HepG2 (cell line): ENCODE data around the gene PIM1. TPM values are rescaled to one million over a fixed set of nuclear protein-coding genes. Genes with fewer than 3 reads are reported as not detected.
A peak's percentile ranks its signal among the peaks of the same experiment; 100 is the strongest.

ENCODE experiments used
- ATAD3A ChIP-seq: sonication (generic); formaldehyde crosslinking; IDR thresholded peaks from 2 replicates; pipeline ENCODE4 v1.4.0; 2020; ENCODE audit warnings: missing genetic modification reagents
- ATF7 ChIP-seq, 2 experiments: fragments of 450-650 bp in 1 of 2; sonication (generic) in 1 of 2; formaldehyde crosslinking in 1 of 2; IDR thresholded peaks; 2 replicates each; pipeline versions ENCODE4 v1.4.0 to v1.6.1; 2016 to 2020; ENCODE audit warnings: antibody characterized with exemption in 1 of 2, mild to moderate bottlenecking in 1 of 2, missing genetic modification reagents in 1 of 2
- DNMT3B ChIP-seq: conservative IDR thresholded peaks from 2 replicates; pipeline ENCODE4 v1.6.1; 2016; ENCODE audit warnings: missing biosample characterization, control low read depth
- E2F2 ChIP-seq: sonication (generic); formaldehyde crosslinking; IDR thresholded peaks from 2 replicates; pipeline ENCODE4 v1.4.0; 2020; ENCODE audit warnings: missing genetic modification reagents, borderline replicate concordance
- GLI4 ChIP-seq: sonication (generic); formaldehyde crosslinking; IDR thresholded peaks from 2 replicates; pipeline ENCODE4 v1.5.1; 2020; ENCODE audit warnings: missing genetic modification reagents, mild to moderate bottlenecking, moderate library complexity, borderline replicate concordance
- HBP1 ChIP-seq: IDR thresholded peaks from 2 replicates; pipeline ENCODE4 v1.6.1; 2016; ENCODE audit warnings: low read depth, control low read depth
- JUNB ChIP-seq: sonication (generic); formaldehyde crosslinking; IDR thresholded peaks from 2 replicates; pipeline ENCODE4 v1.8.0; 2022; ENCODE audit warnings: missing genetic modification reagents, mild to moderate bottlenecking, borderline replicate concordance
- KAT2B ChIP-seq: fragments of 150-350 bp; IDR thresholded peaks from 2 replicates; pipeline ENCODE4 v1.6.1; 2014; ENCODE audit warnings: low read depth, low read length, borderline replicate concordance
- MAFK ChIP-seq, 2 experiments: IDR thresholded peaks in 1 of 2; conservative IDR thresholded peaks in 1 of 2; 2 replicates each; pipeline ENCODE4 v1.6.1; 2011; ENCODE audit warnings: improper control_type of control experiment in 2 of 2, low read length in 2 of 2
- MYC ChIP-seq: sonication (generic); formaldehyde crosslinking; IDR thresholded peaks from 2 replicates; pipeline ENCODE4 v1.9.0; 2021; ENCODE audit warnings: missing genetic modification reagents, borderline replicate concordance
- NRL ChIP-seq: sonication (generic); formaldehyde crosslinking; IDR thresholded peaks from 2 replicates; pipeline ENCODE4 v1.5.0; 2020; ENCODE audit warnings: missing genetic modification reagents, mild to moderate bottlenecking, moderate library complexity, borderline replicate concordance
- PATZ1 ChIP-seq: sonication (generic); formaldehyde crosslinking; IDR thresholded peaks from 2 replicates; pipeline ENCODE4 v1.4.0; 2020; ENCODE audit warnings: missing genetic modification reagents
- RARG ChIP-seq: sonication (generic); formaldehyde crosslinking; IDR thresholded peaks from 2 replicates; pipeline ENCODE4 v1.4.0; 2020; ENCODE audit warnings: low read depth, mild to moderate bottlenecking, missing genetic modification reagents
- SAFB2 ChIP-seq: sonication (generic); formaldehyde crosslinking; IDR thresholded peaks from 2 replicates; pipeline ENCODE4 v1.5.1; 2020; ENCODE audit warnings: missing genetic modification reagents, low read depth, mild to moderate bottlenecking, borderline replicate concordance
- TRIM24 ChIP-seq: sonication (generic); formaldehyde crosslinking; IDR thresholded peaks from 2 replicates; pipeline ENCODE4 v1.8.0; 2022; ENCODE audit warnings: mild to moderate bottlenecking, missing genetic modification reagents
- XRCC5 ChIP-seq: fragments of 200-400 bp; formaldehyde crosslinking; optimal IDR thresholded peaks from 2 replicates; pipeline ENCODE3; 2017; ENCODE audit warnings: mild to moderate bottlenecking, low read length
- ZMAT3 ChIP-seq: sonication (generic); formaldehyde crosslinking; conservative IDR thresholded peaks from 2 replicates; pipeline ENCODE4 v1.7.0; 2021; ENCODE audit warnings: missing genetic modification reagents
- ZNF121 ChIP-seq: sonication (generic); formaldehyde crosslinking; IDR thresholded peaks from 2 replicates; pipeline ENCODE4 v1.5.0; 2020; ENCODE audit warnings: mild to moderate bottlenecking, missing genetic modification reagents
- ZNF501 ChIP-seq: sonication (generic); formaldehyde crosslinking; IDR thresholded peaks from 2 replicates; pipeline ENCODE4 v1.5.1; 2020; ENCODE audit warnings: mild to moderate bottlenecking, moderate library complexity, missing genetic modification reagents
- ZNF652 ChIP-seq: IDR thresholded peaks from 2 replicates; pipeline ENCODE4 v1.6.1; 2016; ENCODE audit warnings: low read depth, borderline replicate concordance
- ZNF747 ChIP-seq: sonication (generic); formaldehyde crosslinking; IDR thresholded peaks from 2 replicates; pipeline ENCODE4 v1.8.1; 2023; ENCODE audit warnings: missing genetic modification reagents, mild to moderate bottlenecking, borderline replicate concordance
- ZNF781 ChIP-seq: sonication (generic); formaldehyde crosslinking; IDR thresholded peaks from 2 replicates; pipeline ENCODE4 v1.5.1; 2020; ENCODE audit warnings: borderline replicate concordance, mild to moderate bottlenecking, missing genetic modification reagents; ENCODE audit errors: not compliant biosample characterization
- ZNF782 ChIP-seq: sonication (generic); formaldehyde crosslinking; IDR thresholded peaks from 2 replicates; pipeline ENCODE4 v1.4.0; 2020; ENCODE audit warnings: missing genetic modification reagents, mild to moderate bottlenecking, borderline replicate concordance
- polyA plus RNA-seq, 8 experiments: library from polyadenylated mRNA; depleted of rRNA in 3 of 8; stranded (reverse) in 7 of 8; unstranded in 1 of 8; fragments of >200 nt; fragmentation: Illumina TruSeq in 4 of 8; extraction: Trizol in 4 of 8; gene quantifications; 2 replicates each; pipeline versions ENCODE4 v1.2.1 to v1.2.3, GENCODE V29; 2011 to 2016; ENCODE audit warnings: low read depth in 4 of 8, missing spikeins in 1 of 8, mixed read lengths in 1 of 8; ENCODE audit not compliant: insufficient read depth in 1 of 8
- total RNA-seq, 5 experiments: library from RNA; depleted of rRNA; stranded (reverse); fragments of >200 nt; fragmentation: Illumina TruSeq; extraction: Trizol; gene quantifications; 2 replicates each; pipeline ENCODE4 v1.2.3, GENCODE V29; 2016; ENCODE audit warnings: low read depth in 1 of 5

PIM1 gene
- total and polyA plus RNA-seq, 2 of the 13 experiments (the other 11 are each of a cell fraction or from before 2014, with no cell fraction given) = 29.4 to 117 TPM

- TF ChIP-seq SAFB2 (CRISPR knock-in tag) (no peak; the same call in 1 of the 2 replicates), HBP1 (no peak; the same call in 1 of the 2 replicates), MAFK (conservative IDR thresholded peaks at IDR 0.05 in 1 of 2, IDR thresholded peaks at IDR 0.05 in 1 of 2; ENCODE audit: low read length in 2 of 2) (no peak), ZNF747 (CRISPR knock-in tag) (peak; percentile 79), ATF7 (IDR thresholded peaks at IDR 0.05) (no peak), ATF7 (CRISPR knock-in tag; IDR thresholded peaks at IDR 0.05) (no peak), ZNF781 (CRISPR knock-in tag) (peak; percentile 72), E2F2 (CRISPR knock-in tag) (peak; percentile 91; the same call in 1 of the 2 replicates), JUNB (CRISPR knock-in tag) (peak; percentile 74; the same call in 1 of the 2 replicates), GLI4 (peak; percentile 6; the same call in 1 of the 2 replicates), NRL (CRISPR knock-in tag) (peak; percentile 42; the same call in 1 of the 2 replicates), ZMAT3 (CRISPR knock-in tag) (no peak), DNMT3B (CRISPR knock-in tag) (no peak), ATAD3A (CRISPR knock-in tag) (no peak), TRIM24 (peak; percentile 81), ZNF501 (CRISPR knock-in tag) (no peak; the same call in none of the 2 replicates), MYC (peak; percentile 84), ZNF121 (CRISPR knock-in tag) (no peak), ZNF652 (no peak; the same call in 1 of the 2 replicates), PATZ1 (CRISPR knock-in tag) (peak; percentile 82), KAT2B (peak; percentile 59; the same call in 1 of the 2 replicates), XRCC5 (no peak), ZNF782 (CRISPR knock-in tag) (no peak), RARG (CRISPR knock-in tag) (no peak)
Measured at GRCh38 chr6:37169496-37170272, at the start of gene PIM1 (continued).
